Esophagus muscularis mucosa (tissue), 4 donors: Measurements from ENCODE around the gene TM6SF1.

ENCODE experiments used
- EP300 ChIP-seq: sonication (generic); formaldehyde crosslinking; IDR thresholded peaks from one replicate; pipeline ENCODE4 v1.6.1; 2017; ENCODE audit warnings: antibody characterized with exemption
- POLR2AphosphoS5 ChIP-seq, 2 donors: sonication (generic); formaldehyde crosslinking; IDR thresholded peaks; one replicate each; pipeline ENCODE4 v1.6.1; 2017; ENCODE audit warnings: antibody characterized with exemption in 2 of 2
- TF ChIP-seq, protein P1 (sequence below), 3 experiments: fragments of 200-600 bp in 2 of 3; fragments of 450-650 bp in 1 of 3; sonication (generic) in 2 of 3; IDR thresholded peaks; one replicate each; pipeline ENCODE4 v1.5.1; 2017 to 2019; ENCODE audit warnings: antibody characterized with exemption in 3 of 3, mild to moderate bottlenecking in 2 of 3, moderate library complexity in 1 of 3

DNA sequence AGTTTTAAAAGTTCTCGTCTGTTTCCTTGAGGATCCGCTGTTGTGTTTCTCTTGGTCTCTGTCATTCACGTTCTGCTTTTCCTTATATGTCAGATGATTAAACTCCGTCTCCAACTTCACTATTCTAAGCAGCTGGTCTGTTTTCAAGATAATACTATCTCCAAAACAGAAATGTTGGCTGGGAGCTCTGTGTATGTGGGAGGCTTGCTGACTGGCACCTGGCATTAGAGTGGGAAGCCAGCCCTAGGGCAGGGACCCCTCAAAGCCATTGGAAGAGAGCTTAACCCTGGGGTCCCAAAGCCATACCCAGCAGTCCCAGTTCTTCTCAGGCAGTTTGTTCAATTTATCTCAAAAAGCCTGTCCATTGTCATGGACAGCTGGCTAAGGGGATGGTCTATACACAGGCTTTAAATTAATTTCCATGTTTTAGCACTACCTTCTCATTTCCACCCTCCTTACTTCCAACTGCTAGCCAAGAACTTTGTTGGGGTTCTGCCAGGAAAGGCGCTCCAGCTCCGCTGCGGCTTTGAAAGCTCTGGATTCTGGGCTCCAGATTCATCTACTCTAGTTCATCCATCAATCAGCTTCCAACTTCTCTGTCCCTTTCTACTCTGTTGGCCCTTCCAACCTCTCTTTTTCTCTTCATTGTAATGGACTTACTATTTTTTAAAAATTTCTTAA is 49.6 kb upstream of the TM6SF1 start:
- TF ChIP-seq, protein P1, sequence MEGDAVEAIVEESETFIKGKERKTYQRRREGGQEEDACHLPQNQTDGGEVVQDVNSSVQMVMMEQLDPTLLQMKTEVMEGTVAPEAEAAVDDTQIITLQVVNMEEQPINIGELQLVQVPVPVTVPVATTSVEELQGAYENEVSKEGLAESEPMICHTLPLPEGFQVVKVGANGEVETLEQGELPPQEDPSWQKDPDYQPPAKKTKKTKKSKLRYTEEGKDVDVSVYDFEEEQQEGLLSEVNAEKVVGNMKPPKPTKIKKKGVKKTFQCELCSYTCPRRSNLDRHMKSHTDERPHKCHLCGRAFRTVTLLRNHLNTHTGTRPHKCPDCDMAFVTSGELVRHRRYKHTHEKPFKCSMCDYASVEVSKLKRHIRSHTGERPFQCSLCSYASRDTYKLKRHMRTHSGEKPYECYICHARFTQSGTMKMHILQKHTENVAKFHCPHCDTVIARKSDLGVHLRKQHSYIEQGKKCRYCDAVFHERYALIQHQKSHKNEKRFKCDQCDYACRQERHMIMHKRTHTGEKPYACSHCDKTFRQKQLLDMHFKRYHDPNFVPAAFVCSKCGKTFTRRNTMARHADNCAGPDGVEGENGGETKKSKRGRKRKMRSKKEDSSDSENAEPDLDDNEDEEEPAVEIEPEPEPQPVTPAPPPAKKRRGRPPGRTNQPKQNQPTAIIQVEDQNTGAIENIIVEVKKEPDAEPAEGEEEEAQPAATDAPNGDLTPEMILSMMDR (IDR thresholded peaks at IDR 0.05) = no peak
- TF ChIP-seq POLR2AphosphoS5 (IDR thresholded peaks at IDR 0.05) = no peak
- TF ChIP-seq EP300 = no peak
